GM21390 (cell line): ENCODE measurements around the gene ZNF507.
"Not testable (repeated sequence)": the region's sequence is repeated elsewhere in the genome, so short reads cannot be mapped to it uniquely, and the experiment has no call there.

Source experiments
- ATAC-seq: cut with Tn5 transposase; IDR thresholded peaks from one replicate; pipeline ENCODE4 v1.9.1; 2021; ENCODE audit not compliant: unreplicated experiment

ZNF507 gene

GRCh38 chr19:32367063-32367462 lies 21.7 kb downstream of the ZNF507 start:
- ATAC-seq: no peak

DNA sequence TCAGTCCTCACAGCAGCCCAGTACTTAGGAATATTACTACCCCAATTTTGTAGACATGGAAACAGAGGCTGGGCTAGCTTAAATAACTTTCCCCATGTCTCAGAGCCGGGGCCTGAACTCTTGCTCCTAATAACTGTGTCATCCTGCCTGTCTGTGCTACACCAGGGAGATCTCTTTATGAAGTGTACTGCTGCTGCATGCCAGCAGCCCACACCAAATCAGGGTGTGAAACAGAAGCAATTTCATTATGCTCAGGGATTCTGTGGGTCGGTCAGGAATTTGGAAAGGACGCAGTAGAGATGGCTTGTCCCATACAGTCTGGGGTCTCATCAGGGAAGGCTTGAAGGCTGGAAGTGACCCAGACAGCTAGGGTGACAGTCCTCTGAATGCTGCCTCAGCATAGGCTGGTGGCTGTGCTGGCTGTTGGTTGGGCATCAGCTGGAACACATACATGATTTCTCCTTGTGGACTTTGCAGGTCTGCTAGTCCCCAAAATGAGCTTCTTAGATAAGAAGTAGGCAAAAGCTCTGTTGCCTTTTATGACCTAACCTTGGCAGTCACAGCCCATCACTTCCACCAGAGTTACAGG lies 22.6 kb downstream of the ZNF507 start:
- ATAC-seq: no peak

- no peak for ATAC-seq
These were observed 23.4 kb downstream of the ZNF507 start for GRCh38 chr19:32368787-32369186.

GRCh38 chr19:32372726-32373517 lies 27.5 kb downstream of the ZNF507 start:
- no peak for ATAC-seq

GRCh38 chr19:32373585-32374295 lies 28.3 kb downstream of the ZNF507 start:
- no peak for ATAC-seq

GRCh38 chr19:32374362-32374761 lies 29.0 kb downstream of the ZNF507 start:
- ATAC-seq: not testable (repeated sequence)

- ATAC-seq: not testable (repeated sequence)
These were observed 31.7 kb downstream of the ZNF507 start for GRCh38 chr19:32377088-32377487.

- no peak for ATAC-seq
These were observed 34.9 kb downstream of the ZNF507 start for GRCh38 chr19:32380269-32380668.

DNA sequence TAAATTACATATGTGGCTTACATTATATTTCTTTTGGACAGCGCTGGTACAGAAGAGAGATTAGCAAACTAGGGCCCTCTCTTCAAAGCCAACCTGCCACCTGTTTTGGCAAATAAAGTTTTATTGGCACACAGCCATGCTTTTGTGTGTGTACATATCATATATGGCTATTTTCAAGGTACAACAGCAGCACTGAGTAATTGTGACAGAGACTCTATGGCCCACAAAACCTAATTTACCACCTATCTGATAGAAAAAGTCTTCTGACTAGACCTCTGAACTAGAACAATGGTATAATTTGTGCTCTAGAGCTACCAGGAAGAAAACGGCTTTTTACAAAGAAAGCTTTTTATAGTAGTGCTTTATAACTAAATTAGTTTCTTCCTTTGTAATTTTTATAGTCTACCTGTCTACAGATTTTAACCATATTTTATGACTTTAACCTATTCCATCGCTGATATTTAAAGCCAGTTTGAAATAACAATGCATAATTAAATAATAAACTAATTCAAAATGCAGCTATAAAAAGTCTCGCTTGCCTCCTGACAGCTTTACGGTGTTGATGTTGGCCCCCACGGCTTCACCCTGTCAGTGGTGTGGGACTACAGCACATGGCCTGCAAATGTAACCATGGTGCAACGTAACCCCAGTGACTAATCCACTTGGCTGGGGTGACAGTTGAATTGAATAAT lies 42.4 kb downstream of the ZNF507 start:
- ATAC-seq: no peak

DNA sequence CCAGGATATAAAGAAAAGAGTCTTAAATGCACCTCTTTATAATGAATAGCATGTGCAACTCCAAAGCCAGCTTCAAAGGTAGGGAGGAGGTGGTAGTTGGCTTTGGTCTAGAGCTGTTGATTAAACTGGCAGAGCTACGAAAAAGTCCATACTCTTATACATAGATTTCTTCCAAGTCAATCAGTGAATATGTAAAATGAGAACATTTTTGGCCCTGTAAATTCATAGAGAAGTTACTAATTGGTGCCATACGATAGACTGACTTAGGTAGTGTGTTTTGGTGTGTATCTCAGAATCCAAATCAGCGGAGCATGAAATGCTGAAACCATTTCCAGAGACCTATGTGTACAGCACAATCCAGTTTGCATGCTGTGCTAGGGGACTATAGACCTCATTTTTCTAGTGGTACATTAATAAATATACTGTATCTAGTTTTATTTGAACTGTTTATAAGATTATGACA lies 43.0 kb downstream of the ZNF507 start:
- no peak for ATAC-seq

GRCh38 chr19:32392901-32393300 lies 47.5 kb downstream of the ZNF507 start:
- no peak for ATAC-seq

GRCh38 chr19:32396046-32396652 lies 50.7 kb downstream of the ZNF507 start:
- ATAC-seq: no peak

DNA sequence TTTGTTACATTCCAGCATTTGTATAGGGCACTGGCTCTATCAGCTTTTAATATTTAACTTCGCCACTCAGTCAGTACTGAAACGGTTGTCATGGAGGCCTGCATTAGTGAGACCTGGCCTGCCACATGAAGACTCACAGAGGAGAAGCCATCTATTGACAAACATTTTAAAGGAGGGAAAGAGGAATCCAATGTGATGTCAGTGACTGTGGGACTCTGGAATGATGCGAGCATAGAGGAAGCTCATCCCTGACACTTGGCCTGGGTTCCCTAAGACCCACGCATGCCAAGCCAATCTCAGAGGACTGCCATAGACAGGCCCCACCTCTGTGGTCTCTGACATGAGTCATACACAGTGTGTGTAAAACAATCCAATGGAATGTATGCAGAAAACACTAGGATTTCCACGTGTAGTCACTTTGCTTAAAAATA lies 52.3 kb downstream of the ZNF507 start:
- no peak for ATAC-seq

DNA sequence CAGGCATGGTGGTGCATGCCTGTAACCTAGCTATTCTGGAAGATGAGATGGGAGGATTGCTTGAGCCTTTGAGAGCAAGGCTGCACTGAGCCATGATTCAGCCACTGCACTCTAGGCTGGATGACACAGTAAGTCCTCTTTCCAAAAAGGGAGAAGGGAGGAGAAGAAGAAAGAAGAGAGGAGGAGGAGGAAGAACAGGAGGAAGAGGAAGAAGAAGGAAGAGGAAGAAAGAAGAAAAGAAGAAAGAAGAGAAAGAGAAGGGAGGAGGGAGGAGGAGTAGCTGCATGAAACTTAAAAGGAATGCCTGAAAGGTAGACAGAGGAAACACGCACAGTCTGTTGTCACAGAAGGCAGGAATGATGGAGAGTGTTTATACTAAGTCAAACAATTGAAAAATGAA lies 56.6 kb downstream of the ZNF507 start:
- ATAC-seq: no peak

GRCh38 chr19:32403291-32403995 lies 58.0 kb downstream of the ZNF507 start:
- ATAC-seq: no peak

DNA sequence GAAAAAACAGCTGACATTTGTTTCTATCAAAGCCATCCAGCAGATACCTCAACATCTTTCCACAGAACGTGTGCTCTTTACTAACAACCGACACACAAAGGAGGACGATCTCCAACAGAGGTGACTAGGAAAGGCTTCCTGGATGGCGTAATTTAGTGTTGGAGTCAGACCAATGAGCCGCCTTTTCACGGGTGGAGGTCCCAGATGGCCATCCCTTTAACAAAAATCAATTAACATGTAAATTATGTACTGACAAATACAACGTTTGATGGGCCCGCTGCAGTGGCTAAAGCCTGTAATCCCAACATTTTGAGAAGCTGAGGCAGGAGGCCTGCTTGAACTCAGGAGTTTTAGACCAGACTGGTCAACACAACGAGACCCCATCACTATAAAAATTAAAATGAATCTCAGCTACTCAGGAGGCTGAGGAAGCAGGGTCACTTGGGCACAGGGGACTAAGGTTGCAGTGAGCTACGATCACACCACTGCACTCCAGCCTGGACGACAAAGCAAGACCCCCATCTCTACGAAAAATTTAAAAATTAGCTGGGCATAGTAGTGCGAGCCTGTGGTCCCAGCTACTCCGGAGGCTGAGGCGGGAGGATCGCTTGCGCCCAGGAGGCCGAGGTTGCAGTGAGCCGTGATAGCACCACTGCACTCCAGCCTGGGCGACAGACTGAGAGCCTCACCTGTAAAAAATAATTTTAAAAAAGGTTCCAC lies 59.0 kb downstream of the ZNF507 start:
- ATAC-seq: no peak

DNA sequence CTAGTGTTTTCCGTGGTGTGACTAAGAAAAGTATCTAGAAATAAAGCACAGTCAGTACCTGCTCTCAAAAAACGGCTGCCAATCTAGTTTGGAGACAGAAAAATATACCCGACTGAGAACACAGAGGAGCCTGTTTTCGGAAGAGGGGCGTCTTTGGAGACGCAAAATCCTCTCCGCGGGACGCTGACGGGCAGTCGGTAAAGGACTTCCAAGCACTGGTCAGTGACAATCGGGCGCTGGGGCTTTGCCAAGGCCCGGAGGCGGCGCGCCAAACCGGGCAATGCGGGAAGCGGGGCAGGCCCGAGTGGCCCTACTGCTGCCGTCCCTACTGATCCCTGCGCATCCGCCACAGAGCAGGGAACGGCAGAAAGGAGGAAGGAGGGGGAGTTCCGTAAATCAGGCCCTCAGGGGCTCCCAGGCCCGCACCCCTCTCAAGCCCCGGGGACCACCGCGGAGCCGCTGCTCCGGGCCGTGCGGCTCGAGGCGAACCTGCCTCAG lies 59.6 kb downstream of the ZNF507 start:
- peak; percentile 3 for ATAC-seq

DNA sequence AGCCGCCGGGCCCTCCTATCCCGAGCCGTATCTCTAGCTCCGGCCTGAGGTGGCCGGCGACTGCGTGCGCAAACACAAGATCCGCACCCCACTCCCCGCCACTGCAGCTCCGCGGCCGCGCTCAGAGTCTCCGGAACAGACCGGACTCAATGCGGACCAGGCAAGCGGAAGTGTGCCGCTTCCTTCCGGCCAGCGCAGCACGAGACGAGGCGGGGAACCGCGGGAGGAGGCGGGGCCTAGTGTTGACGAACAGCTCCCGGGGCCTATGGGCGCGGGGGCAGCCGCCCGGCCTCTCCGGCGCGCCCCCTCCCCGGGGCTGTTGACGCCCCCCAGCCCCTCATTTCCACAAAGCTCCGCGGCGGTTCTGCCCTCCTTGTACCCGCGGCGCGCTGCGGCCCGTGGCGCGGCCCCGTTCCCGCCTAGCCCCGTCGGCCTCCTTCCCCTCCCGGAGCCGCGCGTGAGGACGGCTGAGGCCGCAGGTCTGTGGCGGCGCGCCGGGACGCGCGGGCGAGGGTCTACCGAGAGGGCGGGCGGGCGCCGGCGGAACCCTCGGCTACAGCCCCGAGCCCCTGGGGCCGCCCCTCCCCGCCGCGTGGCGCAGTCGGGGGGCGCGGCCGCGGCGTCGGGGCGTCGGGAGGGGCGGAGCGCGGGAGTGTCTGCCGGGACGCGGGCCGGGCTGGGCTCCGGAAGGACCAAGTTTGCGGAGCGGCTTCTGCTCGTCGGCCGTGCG lies 60.2 kb downstream of the ZNF507 start, which contains the start of gene DPY19L3:
DPY19L3 (plus strand) TSS at position 340 of the 730 bp plus-strand sequence. CDS start 2,484 bp downstream, outside the sequence.
- ATAC-seq: peak; percentile 94
